HG03108 (cell line): ENCODE data around the gene C12orf56.
"Not testable (repeated sequence)": the region's sequence is repeated elsewhere in the genome, so short reads cannot be mapped to it uniquely, and the experiment has no call there.

Experiments
- ATAC-seq: cut with Tn5 transposase; IDR thresholded peaks from one replicate; pipeline ENCODE4 v1.9.1; 2021; ENCODE audit warnings: moderate library complexity; ENCODE audit not compliant: unreplicated experiment

Gene C12orf56

DNA sequence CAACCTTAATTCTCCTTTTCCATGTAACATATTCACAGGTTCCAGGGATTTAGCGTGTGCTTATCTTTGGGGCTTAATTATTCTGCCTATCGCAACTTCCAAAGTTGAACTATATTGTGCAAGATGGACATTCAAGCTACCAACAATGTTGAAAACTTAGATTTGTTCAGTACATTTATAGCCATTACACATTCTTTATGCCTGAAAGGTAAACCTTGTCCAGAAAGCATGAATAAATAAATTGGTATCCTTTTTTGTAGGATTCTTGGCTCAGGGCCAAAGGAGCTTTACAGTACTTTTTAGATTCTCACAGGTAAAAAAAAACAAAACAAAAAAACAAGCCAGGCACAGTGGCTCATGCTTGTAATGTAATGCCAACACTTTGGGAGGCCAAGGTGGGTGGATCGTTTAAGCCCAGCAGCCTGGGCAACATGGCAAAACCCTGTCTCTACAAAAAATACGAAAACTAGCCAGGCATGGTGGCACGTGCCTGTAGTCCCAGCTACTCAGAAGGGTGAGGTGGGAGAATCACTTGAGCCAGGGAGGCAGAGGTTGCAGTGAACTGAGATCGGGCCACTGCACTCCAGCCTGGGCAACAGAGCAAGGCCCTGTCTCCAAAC lies 3.3 kb downstream of the C12orf56 start:
- ATAC-seq: no peak

DNA sequence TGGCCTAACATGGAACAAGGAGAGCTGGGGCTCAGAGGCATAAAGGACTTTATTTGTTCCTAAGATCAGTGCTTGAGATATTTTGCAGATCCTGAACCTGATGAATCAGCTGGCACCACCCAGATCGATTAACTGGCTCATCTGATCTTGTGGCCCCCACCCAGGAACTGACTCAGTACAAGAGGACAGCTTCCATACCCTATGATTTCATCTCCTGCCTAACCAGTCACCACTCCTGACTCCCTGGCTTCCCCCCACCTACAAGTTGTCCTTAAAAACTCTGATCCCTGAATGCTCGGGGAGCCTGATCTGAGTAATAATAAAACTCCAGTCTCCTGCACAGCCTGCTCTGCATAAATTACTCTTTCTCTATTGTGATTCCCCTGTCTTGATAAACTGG lies 5.1 kb downstream of the C12orf56 start:
- ATAC-seq: no peak

DNA sequence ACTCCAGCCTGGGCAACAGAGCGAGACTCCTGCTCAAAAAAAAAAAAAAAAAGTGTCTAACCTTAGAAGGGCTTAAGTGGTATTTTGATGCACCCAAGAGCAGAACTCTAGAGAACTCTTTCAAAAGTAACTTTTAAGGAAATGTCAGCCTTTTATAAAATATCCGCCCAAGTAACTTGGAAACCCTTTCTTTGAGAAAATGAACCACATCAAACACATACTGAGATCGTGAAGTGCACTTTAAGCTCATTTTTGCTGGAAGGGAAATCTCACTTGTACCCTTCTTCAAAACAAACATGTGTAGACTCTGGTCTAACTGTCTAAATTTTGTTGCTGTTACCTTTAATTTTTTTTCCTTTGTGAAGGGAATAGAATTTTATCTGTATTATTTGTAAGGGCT lies 5.5 kb downstream of the C12orf56 start:
- ATAC-seq: no peak

DNA sequence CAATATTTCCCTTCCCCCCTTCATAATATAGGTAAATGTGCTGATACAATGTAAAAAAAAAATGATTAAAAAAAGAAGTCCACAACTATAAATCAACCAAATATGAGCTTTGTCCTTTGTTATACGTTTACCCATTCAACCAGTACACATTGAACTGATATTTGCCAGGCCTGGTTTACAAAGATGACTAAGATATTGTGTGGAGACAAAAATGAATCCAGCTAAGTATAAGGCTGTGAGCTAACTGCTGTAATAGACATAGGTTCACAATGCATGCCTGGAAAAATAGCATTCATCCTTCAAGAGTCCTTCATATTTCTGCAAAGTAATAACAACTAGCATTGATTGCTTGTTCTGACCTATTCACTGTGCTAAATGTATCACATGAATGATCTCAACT lies 6.9 kb downstream of the C12orf56 start:
- no peak for ATAC-seq

DNA sequence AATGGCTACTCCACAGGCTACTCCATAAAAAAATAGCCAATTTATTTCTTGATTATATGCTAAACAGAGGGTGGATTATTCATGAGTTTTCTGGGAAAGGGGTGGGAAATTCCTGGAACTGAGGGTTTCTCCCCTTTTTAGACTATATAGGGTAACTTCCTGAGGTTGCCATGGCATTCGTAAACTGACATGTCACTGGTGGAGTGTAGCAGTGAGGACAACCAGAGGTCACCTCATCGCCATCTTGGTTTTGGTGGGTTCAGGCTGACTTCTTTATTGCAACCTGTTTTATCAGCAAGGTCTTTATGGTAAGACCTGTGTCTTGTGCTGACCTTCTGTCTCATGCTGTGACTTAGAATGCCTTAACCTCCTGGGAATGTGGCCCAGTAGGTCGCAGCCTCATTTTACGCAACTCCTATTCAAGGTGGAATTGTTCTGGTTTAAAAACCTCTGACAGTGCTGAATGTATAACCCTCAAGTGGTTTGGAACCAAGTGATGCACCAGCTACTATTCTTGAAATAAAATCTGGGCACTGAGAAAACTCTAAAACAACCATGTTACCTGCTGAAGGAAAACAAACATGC lies 27.7 kb downstream of the C12orf56 start:
- ATAC-seq: no peak

DNA sequence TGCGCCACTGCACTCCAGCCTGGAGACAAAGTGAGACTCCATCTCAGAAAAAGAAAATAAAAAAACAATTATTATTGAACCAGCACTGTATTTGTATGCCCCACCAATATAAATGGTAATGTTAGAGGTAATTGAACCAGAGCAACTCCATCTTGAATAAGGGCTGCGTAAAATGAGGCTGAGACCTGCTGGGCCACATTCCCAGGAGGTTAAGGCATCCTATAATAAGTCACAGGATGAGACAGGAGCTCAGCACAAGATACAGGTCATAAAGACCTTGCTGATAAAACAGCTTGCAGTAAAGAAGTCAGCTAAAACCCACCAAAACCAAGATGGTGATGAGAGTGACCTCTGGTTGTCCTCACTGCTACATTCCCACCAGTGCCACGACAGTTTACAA lies 29.4 kb downstream of the C12orf56 start:
- ATAC-seq: not testable (repeated sequence)

DNA sequence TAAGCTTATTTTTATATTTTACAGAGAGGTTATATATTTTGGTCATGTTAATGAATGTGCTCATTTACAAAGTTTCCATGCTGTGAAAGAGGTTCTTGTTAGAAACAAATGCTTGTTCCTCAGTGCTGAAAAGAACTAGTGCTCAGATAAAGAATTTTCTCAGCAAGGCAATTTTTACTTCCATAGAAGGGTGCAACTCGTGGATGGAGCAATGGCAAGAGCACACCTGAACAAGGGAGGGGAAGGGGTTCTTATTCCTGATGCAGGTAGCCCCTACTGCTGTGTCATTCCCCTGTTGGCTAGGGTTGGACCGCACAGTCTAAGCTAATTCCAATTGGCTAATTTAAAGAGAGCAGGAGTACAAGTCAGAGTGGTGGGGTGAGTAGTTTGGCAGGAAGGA lies 34.3 kb downstream of the C12orf56 start:
- ATAC-seq: not testable (repeated sequence)

DNA sequence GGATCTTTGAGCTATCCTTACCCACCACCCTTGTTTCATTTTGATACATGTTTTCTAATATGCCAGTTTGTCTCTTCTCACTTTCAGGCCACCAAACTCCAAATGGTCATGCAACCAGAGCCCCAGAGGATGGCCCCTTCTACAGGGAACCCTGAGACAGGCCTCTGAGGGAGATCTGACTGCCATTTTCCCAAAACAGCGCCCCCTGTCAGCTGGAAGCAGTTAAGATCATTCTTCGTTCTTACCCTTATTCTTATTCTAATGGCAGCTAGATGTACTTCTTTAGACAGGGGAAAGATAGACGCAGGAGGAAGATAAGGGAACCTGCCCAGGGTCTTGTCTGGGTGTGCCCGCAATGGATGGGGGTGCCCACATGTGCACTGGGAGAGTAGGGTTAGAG lies 38.4 kb downstream of the C12orf56 start:
- ATAC-seq: no peak

DNA sequence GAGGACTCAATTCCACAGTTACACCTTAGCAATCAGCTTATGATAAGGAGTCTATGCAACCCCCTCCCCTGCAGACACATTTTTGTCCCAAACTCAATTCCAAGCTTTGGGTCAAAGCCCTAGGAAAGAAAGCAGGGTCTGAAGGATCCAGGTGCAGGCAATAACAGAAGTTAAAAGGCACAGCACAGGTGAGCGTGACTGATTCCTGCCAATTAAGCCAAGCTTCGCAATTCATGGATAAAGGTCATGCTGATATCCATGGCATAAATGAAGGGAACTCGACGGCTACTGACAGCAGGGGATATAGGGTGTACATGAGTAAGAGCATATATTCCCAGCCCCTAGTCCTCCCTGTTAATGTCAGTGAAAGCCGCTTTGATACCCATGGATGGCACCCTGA lies 39.3 kb downstream of the C12orf56 start:
- no peak for ATAC-seq

DNA sequence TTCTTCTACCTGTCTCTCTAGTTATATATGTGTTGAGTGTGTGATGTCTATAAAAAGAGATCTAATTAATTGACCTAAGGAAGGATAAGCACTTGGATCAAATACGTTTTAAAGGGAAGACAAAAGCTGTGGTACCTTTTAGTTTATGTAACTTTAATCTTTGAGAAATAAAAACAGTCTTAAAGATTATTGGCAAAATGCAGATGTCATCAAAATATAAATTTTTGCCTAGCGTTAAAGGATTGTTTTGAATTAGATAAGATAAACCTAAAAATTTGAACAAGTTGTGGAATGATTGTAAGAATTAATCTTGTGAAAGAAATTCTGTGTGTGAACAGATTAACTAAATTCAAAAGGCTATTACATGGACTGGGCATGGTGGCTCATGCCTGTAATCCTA lies 42.9 kb downstream of the C12orf56 start:
- no peak for ATAC-seq

DNA sequence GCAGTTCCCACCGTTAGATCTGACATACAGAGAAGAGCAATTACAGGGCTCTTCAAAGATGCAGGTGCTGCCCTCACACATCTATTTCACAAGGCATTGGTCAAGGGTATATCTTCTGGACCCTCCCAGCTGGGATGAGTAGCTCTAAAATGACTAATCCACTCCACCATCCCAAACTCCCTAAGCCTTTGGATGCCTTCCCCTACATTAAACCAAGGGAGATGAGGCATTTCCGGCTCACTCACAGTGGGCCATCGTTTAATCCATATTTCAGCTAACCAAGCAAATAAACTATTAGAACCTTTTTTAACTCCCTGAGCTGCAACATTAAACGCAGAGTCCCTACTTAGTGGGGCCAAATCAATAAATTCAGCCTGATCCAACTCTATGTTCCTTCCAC lies 45.9 kb downstream of the C12orf56 start:
- ATAC-seq: not testable (repeated sequence)

DNA sequence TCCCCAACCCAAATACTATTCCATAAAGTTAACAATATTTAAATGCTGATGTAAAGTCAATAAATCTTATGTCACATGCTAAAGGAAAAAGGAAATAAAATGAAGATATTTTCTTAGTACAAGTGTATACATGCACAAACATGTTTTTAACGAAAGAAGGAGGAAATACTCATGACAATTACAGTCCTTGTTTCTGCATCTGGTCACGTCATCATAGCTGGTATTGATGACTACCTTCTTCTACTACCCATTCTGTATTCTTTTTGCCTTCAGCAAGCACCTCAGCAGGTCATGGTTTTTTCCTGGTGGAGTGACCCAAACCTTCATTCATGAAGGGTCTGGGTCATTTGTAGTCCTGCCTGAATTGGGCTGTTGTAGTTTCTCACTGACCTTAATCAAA lies 50.0 kb downstream of the C12orf56 start:
- not testable (repeated sequence) for ATAC-seq

DNA sequence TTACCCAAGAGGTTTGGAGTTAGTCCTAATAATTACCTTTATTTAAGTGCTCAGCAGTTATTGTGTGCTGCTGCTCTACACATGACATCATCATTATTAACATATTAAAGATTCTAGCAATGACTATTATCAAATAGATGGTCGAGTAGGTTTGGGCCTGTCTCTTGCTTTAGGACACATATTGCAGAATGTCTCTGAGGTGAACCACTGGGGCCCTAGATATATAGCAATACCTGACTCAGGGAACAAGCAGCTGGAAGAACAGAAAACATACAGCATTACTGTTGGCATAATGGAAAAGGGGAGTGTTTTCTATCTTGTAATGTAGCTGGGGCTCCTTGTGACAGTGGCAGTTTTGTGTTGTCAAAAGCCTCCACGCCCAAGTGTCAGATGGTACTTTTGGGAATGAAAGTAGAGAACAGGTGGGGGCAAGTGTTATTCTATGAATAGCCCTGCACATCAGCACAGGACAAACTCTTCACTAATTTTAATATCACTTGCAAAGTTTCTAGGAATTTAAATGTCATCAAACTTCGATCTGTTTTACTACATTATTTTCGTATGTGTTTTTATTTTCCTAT lies 54.6 kb downstream of the C12orf56 start:
- no peak for ATAC-seq

DNA sequence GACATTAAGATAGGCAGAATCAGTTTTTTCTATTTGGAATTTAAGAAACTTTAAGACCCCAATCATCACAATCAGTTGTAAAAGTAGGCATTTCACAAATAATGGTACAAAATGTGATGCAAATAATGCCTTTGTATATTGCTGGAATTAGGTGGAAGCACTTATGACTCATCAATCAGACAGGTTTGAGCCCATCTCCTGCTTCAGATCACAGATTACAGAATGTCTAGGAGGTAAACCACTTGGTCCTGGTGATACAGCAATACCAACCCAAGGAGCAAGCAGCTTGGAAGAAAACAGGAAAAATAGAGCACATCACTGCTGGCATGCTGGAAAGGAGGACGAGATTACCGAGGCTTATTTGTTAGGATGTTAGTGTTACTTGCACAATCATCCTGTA lies 57.6 kb downstream of the C12orf56 start:
- ATAC-seq: no peak

DNA sequence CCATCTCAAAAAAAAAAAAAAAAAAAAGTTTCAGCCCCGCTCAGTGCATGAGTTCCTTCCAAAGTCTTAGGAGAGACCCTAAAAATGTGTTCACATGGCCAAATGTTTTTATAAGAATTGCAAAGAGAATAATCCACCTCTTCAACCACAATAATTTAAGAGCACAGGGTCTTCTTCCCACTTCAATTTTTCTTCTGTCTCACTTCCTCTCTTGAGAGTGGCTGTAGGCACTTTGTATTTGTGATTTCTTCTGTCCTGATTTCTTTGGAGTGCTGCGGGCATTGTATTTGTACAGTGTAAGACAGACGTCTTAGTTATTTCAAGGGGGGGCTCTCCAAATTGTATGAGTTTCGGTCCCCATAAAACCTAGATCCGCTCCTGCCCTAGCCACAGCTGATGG lies 58.3 kb downstream of the C12orf56 start:
- no peak for ATAC-seq

DNA sequence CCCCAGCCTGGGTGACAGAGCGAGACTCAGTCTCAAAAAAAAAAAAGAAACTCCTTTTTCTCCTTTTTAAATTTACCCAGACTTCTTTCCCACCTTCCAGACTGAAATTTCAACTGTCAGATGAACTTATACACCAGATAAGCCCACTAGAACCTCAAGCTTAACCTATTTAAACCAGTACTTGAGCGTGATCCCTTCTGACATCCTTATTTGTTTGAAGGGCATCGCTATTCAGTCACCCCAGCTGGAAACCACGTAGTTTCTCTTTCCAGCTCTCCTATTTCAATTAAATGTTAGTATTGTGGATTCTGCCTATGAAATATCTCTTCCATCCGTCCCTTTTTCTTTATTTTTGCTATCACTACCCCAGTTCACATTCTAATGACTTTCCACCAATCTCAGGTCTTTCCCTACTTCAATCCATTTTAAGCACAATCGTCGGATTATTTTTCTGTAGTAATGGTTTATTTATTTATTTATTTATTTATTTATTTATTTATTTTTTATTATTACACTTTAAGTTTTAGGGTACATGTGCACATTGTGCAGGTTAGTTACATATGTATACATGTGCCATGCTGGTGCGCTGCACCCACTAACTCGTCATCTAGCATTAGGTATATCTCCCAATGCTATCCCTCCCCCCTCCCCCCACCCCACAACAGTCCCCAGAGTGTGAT lies 61.4 kb downstream of the C12orf56 start:
- not testable (repeated sequence) for ATAC-seq

DNA sequence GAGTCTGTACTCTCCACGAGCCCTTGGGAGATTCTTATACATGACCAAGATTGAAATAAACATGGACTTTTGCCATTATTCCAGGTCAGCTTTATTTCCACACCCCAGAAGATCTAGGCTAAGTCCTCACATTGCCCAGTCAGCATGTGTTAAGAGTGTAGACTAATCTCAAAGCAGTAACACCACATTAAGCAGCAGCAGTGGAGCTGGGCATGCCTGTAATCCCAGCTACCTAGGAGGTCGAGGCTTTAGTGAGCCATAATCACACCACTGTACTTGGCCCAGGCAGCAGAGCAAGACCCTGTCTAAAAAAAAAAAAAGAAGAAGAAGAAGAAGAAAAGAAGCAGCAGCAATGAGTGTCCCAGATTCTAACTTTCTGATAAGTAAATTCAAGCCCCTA lies 65.5 kb downstream of the C12orf56 start:
- no peak for ATAC-seq

DNA sequence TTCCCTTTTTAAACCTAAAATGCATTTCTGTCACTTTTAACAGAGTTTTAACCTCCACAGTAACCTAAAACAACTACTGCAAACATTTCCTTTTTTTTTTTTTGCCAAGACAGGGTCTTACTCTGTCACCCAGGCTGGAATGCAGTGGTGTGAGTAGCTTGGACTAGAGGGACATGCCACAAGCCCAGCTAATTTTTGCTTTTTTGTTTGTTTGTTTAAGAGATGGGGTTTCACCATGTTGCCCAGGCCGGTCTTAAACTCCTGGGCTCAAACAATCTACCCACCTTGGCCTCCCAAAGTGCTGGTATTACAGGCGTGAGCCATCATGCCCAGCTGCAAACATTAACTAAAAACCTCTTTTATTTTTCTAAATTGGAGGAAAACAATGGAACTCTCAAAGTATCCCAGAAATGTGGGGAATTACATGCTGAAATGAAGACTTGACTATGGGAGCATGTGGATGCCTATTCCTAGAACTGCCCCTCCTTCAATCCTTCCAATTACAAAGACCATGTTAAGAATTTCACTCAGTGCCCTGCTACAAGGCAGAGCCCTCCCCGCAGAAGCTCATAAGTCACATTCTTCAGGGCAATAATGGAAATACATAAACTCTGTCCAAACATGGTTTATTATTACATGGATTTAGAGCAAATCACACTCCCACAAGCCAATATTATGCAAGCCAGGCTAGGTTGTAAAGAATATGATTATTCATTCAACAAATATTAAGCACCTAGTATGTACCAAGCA lies 66.9 kb downstream of the C12orf56 start:
- no peak for ATAC-seq

DNA sequence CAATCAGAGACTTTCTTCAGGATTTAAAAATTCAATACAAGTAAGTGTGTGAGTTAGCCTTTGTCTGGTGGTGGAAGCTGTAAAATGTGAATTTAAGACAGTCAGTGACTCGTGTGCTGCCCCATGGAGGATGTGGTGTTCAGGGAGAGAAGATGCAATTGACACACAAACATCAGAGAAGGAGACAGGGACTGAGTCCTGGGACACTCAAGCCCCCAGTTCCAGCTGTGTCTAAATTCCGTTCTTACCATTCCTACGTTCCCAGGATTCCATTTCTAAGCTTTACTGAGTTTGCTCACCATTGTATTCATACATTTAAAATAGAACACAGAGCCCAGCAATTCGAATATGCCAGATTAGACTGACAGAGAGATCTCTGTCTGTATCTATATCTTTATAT lies 67.6 kb downstream of the C12orf56 start:
- no peak for ATAC-seq

DNA sequence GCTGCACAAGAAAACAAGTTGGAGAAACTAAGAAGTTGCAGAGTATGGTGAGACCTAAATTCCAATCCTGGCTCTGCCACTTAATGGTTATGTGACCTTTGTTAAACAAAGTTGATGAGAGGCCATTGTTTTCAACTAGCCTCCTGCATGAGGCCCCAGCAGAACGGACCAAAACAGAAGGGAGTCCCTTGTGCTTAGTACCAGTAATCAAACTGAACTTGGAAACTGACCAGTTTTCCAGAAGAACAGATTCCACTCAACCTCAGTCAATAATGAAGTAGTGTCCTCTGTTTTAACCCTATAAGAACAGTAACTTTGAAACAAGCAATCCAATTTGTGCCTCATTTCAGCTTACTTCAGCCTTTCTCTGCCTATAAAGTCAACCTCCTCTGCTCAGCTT lies 69.9 kb downstream of the C12orf56 start:
- ATAC-seq: no peak

DNA sequence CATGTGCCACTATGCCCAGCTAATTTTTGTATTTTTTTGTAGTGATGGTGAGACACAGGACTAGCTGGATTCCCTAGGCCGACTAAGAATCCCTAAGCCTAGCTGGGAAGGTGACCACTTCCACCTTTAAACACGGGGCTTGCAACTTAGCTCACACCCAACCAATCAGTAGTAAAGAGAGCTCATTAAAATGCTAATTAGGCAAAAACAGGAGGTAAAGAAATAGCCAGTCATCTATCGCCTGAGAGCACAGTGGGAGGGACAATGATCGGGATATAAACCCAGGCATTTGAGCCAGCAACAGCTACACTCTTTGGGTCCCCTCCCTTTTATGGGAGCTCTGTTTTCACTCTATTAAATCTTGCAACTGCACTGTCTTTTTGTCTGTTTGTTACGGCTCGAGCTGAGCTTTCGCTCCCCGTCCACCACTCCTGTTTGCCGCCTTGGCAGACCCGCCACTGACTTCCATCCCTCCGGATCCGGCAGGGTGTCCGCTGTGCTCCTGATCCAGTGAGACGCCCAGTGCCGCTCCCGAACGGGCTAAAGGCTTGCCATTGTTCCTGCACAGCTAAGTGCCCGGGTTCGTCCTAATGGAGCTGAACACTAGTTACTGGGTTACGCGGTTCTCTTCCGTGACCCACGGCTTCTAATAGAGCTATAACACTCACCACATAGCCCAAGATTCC lies 70.9 kb downstream of the C12orf56 start:
- not testable (repeated sequence) for ATAC-seq
